ENCODE results near the gene ITCH. TPM values are rescaled to one million over a fixed set of nuclear protein-coding genes. Genes with fewer than 3 reads are reported as not detected.

The ITCH gene
- total and polyA plus RNA-seq, 2 of the 8 experiments (the other 6 are each of a cell fraction or from before 2014, with no cell fraction given) = 3.9 to 45.2 TPM

DNA sequence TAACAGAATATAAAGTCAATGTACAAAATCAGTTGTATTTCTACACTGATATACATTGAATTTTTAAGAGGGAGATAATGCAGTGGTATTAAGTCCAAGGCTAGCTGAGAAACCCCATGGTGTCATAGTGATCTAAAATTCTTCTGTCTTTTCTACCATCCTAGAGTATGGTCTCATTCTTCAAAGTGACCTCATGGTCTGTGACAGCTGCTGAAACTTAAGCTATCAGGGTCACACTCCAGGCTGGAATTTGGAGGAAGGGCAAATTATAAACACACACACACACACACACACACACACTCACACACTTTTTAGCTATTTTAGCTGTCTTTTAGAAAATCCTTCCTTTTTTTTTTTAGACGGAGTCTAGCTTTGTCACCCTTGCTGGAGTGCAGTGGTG lies 105.9 kb downstream of the ITCH start:
- H3K27me3 ChIP-seq (replicated peaks in 1 of 4; ENCODE audit: control insufficient read depth in 3 of 4, extremely low read depth in 1 of 4, insufficient read depth in 3 of 4, low read length in 3 of 4) = no peaks in the 10 kb centered on the region
- H4K91ac ChIP-seq (replicated peaks; ENCODE audit: insufficient read length, low read length) = no peak overlapping the region
- POLR2A ChIA-PET (ENCODE audit: partially characterized antibody) = interaction anchor here (0.6 kb wide), 2 partner anchors 13 to 168 kb away, joined by 3 read pairs; no protein-coding TSS in a partner anchor
- H2BK5ac ChIP-seq (ENCODE audit: low read depth, low read length) = no peak overlapping the region
- H4K5ac ChIP-seq (ENCODE audit: insufficient read length, low read depth, low read length) = no peak overlapping the region
- no peak overlapping the region for H4K8ac ChIP-seq (ENCODE audit: extremely low read depth, insufficient read depth, low read length)
- no peak overlapping the region for H2BK120ac ChIP-seq (replicated peaks; ENCODE audit: low read depth, low read length)
- H3K27ac ChIP-seq (ENCODE audit: low read depth, low read length) = no peak overlapping the region
- no peak overlapping the region for H2AK5ac ChIP-seq (ENCODE audit: low read depth, low read length)
- H3K23me2 ChIP-seq (ENCODE audit: low read depth, low read length) = no peaks in the 10 kb centered on the region
- DNase-seq (ENCODE audit: low read depth in 1 of 2, low spot score in 2 of 2) = no peak
- no peaks in the 10 kb centered on the region for H3K79me2 ChIP-seq (ENCODE audit: control insufficient read depth in 1 of 2, insufficient read depth in 2 of 2, low read length in 2 of 2)
- no peak overlapping the region for H2AFZ ChIP-seq (ENCODE audit: low read length)
- CTCF ChIA-PET (ENCODE audit: partially characterized antibody) = interaction anchor here (0.6 to 2.2 kb wide), 3 partner anchors 54 to 156 kb away, joined by 4 to 18 read pairs (median 5); no protein-coding TSS in a partner anchor
- H3K4ac ChIP-seq (replicated peaks; ENCODE audit: insufficient read length, low read depth, low read length) = no peak overlapping the region
- WGBS, 2 experiments (ENCODE audit: extremely low coverage in 1 of 2, insufficient coverage in 1 of 2, insufficient read length in 1 of 2, insufficient replicate concordance in 2 of 2, low coverage in 1 of 2, low lambda C conversion rate in 2 of 2, missing lambda C conversion rate in 1 of 2) = 85% methylated on average over 1 of the region's 1 CpG; no CpG with 5 or more reads in 1 of the 2 experiments
- H2BK20ac ChIP-seq (ENCODE audit: low read length) = no peak overlapping the region
- no peaks in the 10 kb centered on the region for H3K9me3 ChIP-seq (ENCODE audit: insufficient read depth in 2 of 2, low read depth in 1 of 2, low read length in 1 of 2)
- H2BK15ac ChIP-seq (ENCODE audit: low read length) = no peak overlapping the region
- no peak overlapping the region for H3K14ac ChIP-seq (ENCODE audit: insufficient read length)
- H3K23ac ChIP-seq (ENCODE audit: insufficient read length) = no peak overlapping the region
- FAIRE-seq = no peak
- H3K18ac ChIP-seq (ENCODE audit: extremely low read depth, low read length) = no peak overlapping the region
- H3K4me1 ChIP-seq (replicated peaks in 1 of 4; ENCODE audit: control insufficient read depth in 3 of 4, insufficient read depth in 4 of 4, low read length in 3 of 4) = no peaks in the 10 kb centered on the region
- H2BK12ac ChIP-seq (ENCODE audit: low read depth, low read length) = no peak overlapping the region
- no peak overlapping the region for H3K4me2 ChIP-seq (ENCODE audit: insufficient read depth in 1 of 2, low read depth in 2 of 2, low read length in 2 of 2)
- peaks cover 1 to 3% of the 10 kb centered on the region in 2 experiments for H4K20me1 ChIP-seq (replicated peaks in 1 of 2; ENCODE audit: control insufficient read depth in 1 of 2, insufficient read depth in 2 of 2, low read length in 2 of 2)
- H3K36me3 ChIP-seq (ENCODE audit: control insufficient read depth in 2 of 4, insufficient read depth in 4 of 4, low read length in 3 of 4) = peaks cover 2 to 8% (median 5%) of the 10 kb centered on the region in 4 experiments; a peak in 6 of 8 replicates
- no peak overlapping the region for H3K9ac ChIP-seq (replicated peaks in 1 of 4; ENCODE audit: extremely low read depth in 1 of 4, low read depth in 3 of 4, low read length in 3 of 4)
- H3K4me3 ChIP-seq (ENCODE audit: extremely low read depth in 1 of 4, insufficient read depth in 2 of 4, low read depth in 3 of 4, low read length in 4 of 4) = no peak overlapping the region
- no peak overlapping the region for H3K56ac ChIP-seq (replicated peaks; ENCODE audit: insufficient read length, low read depth, low read length)
- no peaks in the 10 kb centered on the region for H3K79me1 ChIP-seq (ENCODE audit: low read depth, low read length)
- TF ChIP-seq, protein P1, sequence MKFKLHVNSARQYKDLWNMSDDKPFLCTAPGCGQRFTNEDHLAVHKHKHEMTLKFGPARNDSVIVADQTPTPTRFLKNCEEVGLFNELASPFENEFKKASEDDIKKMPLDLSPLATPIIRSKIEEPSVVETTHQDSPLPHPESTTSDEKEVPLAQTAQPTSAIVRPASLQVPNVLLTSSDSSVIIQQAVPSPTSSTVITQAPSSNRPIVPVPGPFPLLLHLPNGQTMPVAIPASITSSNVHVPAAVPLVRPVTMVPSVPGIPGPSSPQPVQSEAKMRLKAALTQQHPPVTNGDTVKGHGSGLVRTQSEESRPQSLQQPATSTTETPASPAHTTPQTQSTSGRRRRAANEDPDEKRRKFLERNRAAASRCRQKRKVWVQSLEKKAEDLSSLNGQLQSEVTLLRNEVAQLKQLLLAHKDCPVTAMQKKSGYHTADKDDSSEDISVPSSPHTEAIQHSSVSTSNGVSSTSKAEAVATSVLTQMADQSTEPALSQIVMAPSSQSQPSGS (IDR thresholded peaks at IDR 0.05; ENCODE audit: low read length) = no peak
- no peak for TF ChIP-seq PHF8 (conservative IDR thresholded peaks at IDR 0.05; ENCODE audit: low read depth, low read length)
- no peak for TF ChIP-seq CEBPB (IDR thresholded peaks at IDR 0.05; ENCODE audit: low read depth, low read length)
- TF ChIP-seq BACH1 (IDR thresholded peaks at IDR 0.05; ENCODE audit: low read length) = no peak
- TF ChIP-seq FOSL1 (IDR thresholded peaks at IDR 0.05; ENCODE audit: insufficient read depth, low read depth, low read length) = no peak
- no peak for TF ChIP-seq JUND (IDR thresholded peaks at IDR 0.05; ENCODE audit: low read length)
- TF ChIP-seq EP300 (IDR thresholded peaks at IDR 0.05; ENCODE audit: borderline replicate concordance in 1 of 2, low read depth in 2 of 2, low read length in 2 of 2) = no peak
- TF ChIP-seq CHD1 (IDR thresholded peaks at IDR 0.05; ENCODE audit: low read depth, low read length) = no peak
- no peak for TF ChIP-seq EGR1 (IDR thresholded peaks at IDR 0.05; ENCODE audit: borderline replicate concordance, low read depth, low read length)
- no peak for TF ChIP-seq SP1 (IDR thresholded peaks at IDR 0.05; ENCODE audit: low read depth, low read length)
- no peak for TF ChIP-seq NRF1 (IDR thresholded peaks at IDR 0.05; ENCODE audit: low read depth, low read length)
- no peak for TF ChIP-seq BRCA1 (IDR thresholded peaks at IDR 0.05; ENCODE audit: low read depth, low read length)
- TF ChIP-seq RBBP5 (IDR thresholded peaks at IDR 0.05; ENCODE audit: borderline replicate concordance, low read depth, low read length) = no peak
